ENCODE measurements around the gene FJX1.

DNA sequence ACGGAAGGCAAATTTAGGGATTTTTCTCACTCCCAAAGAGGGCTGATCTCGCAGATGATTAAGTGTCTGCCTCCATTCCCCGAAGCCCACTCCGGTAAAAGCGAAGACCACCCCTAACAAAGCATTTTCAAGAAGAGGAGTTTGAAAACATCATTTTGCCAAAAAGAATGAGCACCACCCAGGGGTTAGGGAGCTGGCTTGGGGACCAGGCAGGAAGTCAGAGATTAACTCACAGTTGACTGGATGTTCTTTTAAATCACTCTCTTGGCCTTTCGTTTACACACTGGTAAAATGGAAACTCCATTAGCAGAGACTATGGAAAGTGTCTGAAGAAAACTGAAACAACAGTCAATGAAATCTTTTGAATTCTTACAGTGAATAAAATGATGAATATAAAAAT, 36.5 kb downstream of the FJX1 start:
- TF ChIP-seq CTCF (IDR thresholded peaks at IDR 0.05; ENCODE audit: low read depth, low read length, poor library complexity, severe bottlenecking) (no peak), EZH2phosphoT487 (IDR thresholded peaks at IDR 0.05; ENCODE audit: borderline replicate concordance, low read length) (no peak)

Data from DOHH2 (cell line).